GM23338 (cell line): ENCODE results near the gene AGTR1. TPM values are rescaled to one million over a fixed set of nuclear protein-coding genes. Genes with fewer than 3 reads are reported as not detected.

ENCODE experiments used
- polyA plus RNA-seq: library from polyadenylated mRNA; unstranded; fragments of >200 nt; fragmentation: Nextera tagmentation; extraction: Ambion mirVana; gene quantifications from 2 replicates; pipeline ENCODE4 v1.2.1, GENCODE V29; 2016
- small RNA-seq: library from RNA; depleted of rRNA; stranded (forward); fragments of <200 nt; gene quantifications from one replicate; pipeline ENCODE3, GENCODE V24; 2014; ENCODE audit warnings: low replicate concordance
- total RNA-seq: library from RNA; depleted of rRNA; stranded (reverse); fragments of >200 nt; shearing (Covaris generic); gene quantifications from 2 replicates; pipeline ENCODE4 v1.2.3, GENCODE V29; 2014; rRNA removed

The AGTR1 gene
- total and polyA plus RNA-seq, 2 experiments from 2014 or later: 0.16 TPM; not detected in 1

Small RNA genes lying within 50 kb of the gene (small RNA-seq; reads per million reads assigned to genes)
- not detected for gene RPL38P1

Other genes starting within 250 kb of the AGTR1 start
- gene CPB1, start 129.9 kb downstream of the AGTR1 start, total RNA-seq: not detected in 2 replicates
- gene CPB1, start 129.9 kb downstream of the AGTR1 start, polyA plus RNA-seq: not detected in 2 replicates
- not detected in 2 replicates for gene CPA3, start 167.4 kb downstream of the AGTR1 start, total RNA-seq
- not detected in 2 replicates for gene CPA3, start 167.4 kb downstream of the AGTR1 start, polyA plus RNA-seq